Non-pigmented ciliary epithelial cell (primary cell): Measurements from ENCODE around the gene IKZF3.

Experiments
- DNase-seq: peaks from one replicate; pipeline ENCODE4 v3.0.0-alpha.2; 2010; ENCODE audit warnings: low read depth

The IKZF3 gene

GRCh38 chr17:39814497-39814896 is 49.6 kb downstream of the IKZF3 start:
- DNase-seq = no peak

GRCh38 chr17:39813631-39814030 is 50.5 kb downstream of the IKZF3 start:
- DNase-seq = no peak

- DNase-seq = no peak
These were observed 51.6 kb downstream of the IKZF3 start for GRCh38 chr17:39812466-39812865.

- no peak for DNase-seq
These were observed 53.0 kb downstream of the IKZF3 start for GRCh38 chr17:39810939-39811728.

- no peak for DNase-seq
These were observed 54.9 kb downstream of the IKZF3 start for GRCh38 chr17:39809221-39809620.

GRCh38 chr17:39808409-39808997 is 55.6 kb downstream of the IKZF3 start:
- DNase-seq = no peak

GRCh38 chr17:39804839-39805238 is 59.3 kb downstream of the IKZF3 start:
- no peak for DNase-seq

GRCh38 chr17:39801055-39801454 is 63.1 kb downstream of the IKZF3 start:
- DNase-seq = no peak

GRCh38 chr17:39800540-39800939 is 63.6 kb downstream of the IKZF3 start:
- no peak for DNase-seq

- no peak for DNase-seq
These were observed 64.7 kb downstream of the IKZF3 start for GRCh38 chr17:39799395-39799794.

- DNase-seq = no peak
These were observed 69.7 kb downstream of the IKZF3 start for GRCh38 chr17:39794249-39794970.

- no peak for DNase-seq
These were observed 70.7 kb downstream of the IKZF3 start for GRCh38 chr17:39793301-39793872.

- no peak for DNase-seq
These were observed 71.4 kb downstream of the IKZF3 start for GRCh38 chr17:39792526-39793221.

GRCh38 chr17:39791111-39791992 is 72.8 kb downstream of the IKZF3 start:
- no peak for DNase-seq

- DNase-seq = no peak
These were observed 76.2 kb downstream of the IKZF3 start for GRCh38 chr17:39787743-39788484.

GRCh38 chr17:39787041-39787440 is 77.1 kb downstream of the IKZF3 start:
- DNase-seq = no peak

- DNase-seq = no peak
These were observed 81.1 kb downstream of the IKZF3 start for GRCh38 chr17:39782980-39783379.

- no peak for DNase-seq
These were observed 81.6 kb downstream of the IKZF3 start for GRCh38 chr17:39782481-39782880.

GRCh38 chr17:39781861-39782213 is 82.3 kb downstream of the IKZF3 start:
- DNase-seq = no peak

- DNase-seq = no peak
These were observed 82.9 kb downstream of the IKZF3 start for GRCh38 chr17:39781031-39781860.
